ENCODE data around the gene SEMA4A.

SEMA4A gene

DNA sequence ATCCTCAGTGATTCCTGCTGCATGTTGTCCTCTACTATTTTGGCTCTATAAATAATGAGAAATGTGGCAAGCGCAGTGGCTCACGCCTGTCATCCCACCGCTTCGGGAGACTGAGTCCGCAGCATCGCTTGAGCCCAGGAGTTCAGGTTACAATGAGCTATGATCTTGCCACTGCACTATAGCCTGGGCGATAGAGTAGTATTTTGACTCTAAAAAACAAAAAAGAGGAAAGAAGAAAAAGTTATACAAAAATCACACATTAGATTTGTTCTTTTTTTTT lies 39.8 kb downstream of the SEMA4A start:
- Histone ChIP-seq H3K23ac (ENCODE audit: low read depth, low read length, poor library complexity) (no peak overlapping the region), H3K27ac (replicated peaks; ENCODE audit: low read length) (peak overlapping the region; percentile 45), H4K91ac (ENCODE audit: low read depth, low read length, poor library complexity) (no peak overlapping the region), H2BK5ac (ENCODE audit: low read length) (no peak overlapping the region), H3K4ac (ENCODE audit: low read length) (no peak overlapping the region), H3K9ac (ENCODE audit: low read depth, low read length, poor library complexity) (no peak overlapping the region), H3K4me2 (ENCODE audit: insufficient read depth, low read length, poor library complexity, severe bottlenecking) (peak overlapping the region; percentile 47), H3K27me3 (ENCODE audit: control insufficient read depth in 3 of 3, insufficient read depth in 3 of 3, low read depth in 1 of 3, low read length in 3 of 3) (no peaks in the 10 kb centered on the region), H2BK12ac (ENCODE audit: low read length) (no peak overlapping the region), H3K4me1 (ENCODE audit: control insufficient read depth in 2 of 2, insufficient read depth in 1 of 2, low read depth in 1 of 2, low read length in 2 of 2) (peaks cover 2 to 10% of the 10 kb centered on the region in 2 donors), H3K4me3 (ENCODE audit: low read length in 2 of 2) (no peak overlapping the region), H3K79me1 (ENCODE audit: low read depth, low read length) (peaks cover 7% of the 10 kb centered on the region), H4K8ac (ENCODE audit: low read depth, low read length) (no peak overlapping the region), H3K14ac (ENCODE audit: low read length) (no peak overlapping the region), H3K18ac (ENCODE audit: low read length) (peak overlapping the region; percentile 53), H2BK15ac (ENCODE audit: low read length) (no peak overlapping the region), H2BK120ac (ENCODE audit: low read depth, low read length) (no peak overlapping the region), H2AK5ac (ENCODE audit: low read depth, low read length) (peak overlapping the region; percentile 2), H3K9me3 (replicated peaks in 1 of 2; ENCODE audit: control insufficient read depth in 2 of 2, insufficient read depth in 1 of 2, low read depth in 1 of 2, low read length in 2 of 2) (peaks cover 0 to 8% of the 10 kb centered on the region in 2 donors), H3K36me3 (replicated peaks in 1 of 2; ENCODE audit: control insufficient read depth in 2 of 2, insufficient read depth in 2 of 2, low read length in 2 of 2) (peaks cover 0 to 2% of the 10 kb centered on the region in 2 donors), H2AFZ (ENCODE audit: low read length) (peak overlapping the region; percentile 89)
- no peak for DNase-seq (ENCODE audit: low spot score)
- no CpG with 5 or more reads among the region's 7 CpGs for WGBS, 2 donors (ENCODE audit: extremely low coverage in 2 of 2, insufficient read length in 2 of 2, insufficient replicate concordance in 1 of 2)

DNA sequence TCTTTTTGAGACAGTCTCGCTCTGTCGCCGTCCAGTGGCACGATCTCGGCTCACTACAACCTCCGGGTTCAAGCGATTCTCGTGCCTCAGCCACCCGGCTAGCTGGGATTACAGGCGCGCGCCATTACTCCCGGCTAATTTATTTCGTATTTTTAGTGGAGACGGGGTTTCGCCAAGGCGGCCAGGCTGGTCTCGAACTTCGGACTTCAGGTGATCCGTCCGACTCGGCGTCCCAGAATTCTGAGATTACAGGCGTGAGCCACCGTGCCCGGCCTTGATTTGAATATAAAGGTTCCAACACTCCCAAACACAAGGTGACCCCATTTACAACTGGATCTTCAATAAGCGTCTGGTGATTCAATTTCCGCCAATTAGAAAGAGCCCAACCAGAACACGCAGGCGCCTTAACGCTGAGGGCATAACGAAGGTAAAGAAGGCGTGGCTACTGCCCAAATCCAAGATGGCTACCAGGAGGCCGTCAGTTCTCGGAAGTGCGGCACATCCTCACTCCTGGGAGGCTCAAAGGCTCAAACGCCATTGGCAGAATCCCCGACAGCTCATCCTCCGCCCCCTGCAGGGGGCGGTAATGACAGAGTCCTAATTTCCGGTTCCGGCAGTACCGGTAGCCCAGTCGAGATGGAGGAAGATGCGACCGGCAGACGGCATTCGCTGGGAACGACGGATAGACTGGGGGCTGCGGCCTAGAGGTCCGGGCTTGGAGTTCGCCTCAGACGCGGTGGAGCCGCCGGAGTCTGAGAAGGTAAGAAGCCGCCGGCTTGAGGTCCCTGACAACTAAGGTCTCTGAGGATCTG lies 40.3 kb downstream of the SEMA4A start, which contains the start of gene SLC25A44:
TSS of gene SLC25A44 (plus strand) at position 617 of the 812 bp plus-strand sequence. CDS start 5,744 bp downstream, outside the sequence.
- DNase-seq (ENCODE audit: low spot score), result peak; percentile 97
- peaks cover 0 to 7% of the 10 kb centered on the region in 2 donors for H3K9me3 ChIP-seq (replicated peaks in 1 of 2; ENCODE audit: control insufficient read depth in 2 of 2, insufficient read depth in 1 of 2, low read depth in 1 of 2, low read length in 2 of 2)
- no peak within 1 kb of the TSS for H3K14ac ChIP-seq (ENCODE audit: low read length)
- H3K4me1 ChIP-seq (ENCODE audit: control insufficient read depth in 2 of 2, insufficient read depth in 1 of 2, low read depth in 1 of 2, low read length in 2 of 2), result peaks cover 2 to 10% of the 10 kb centered on the region in 2 donors
- peak within 1 kb of the TSS; percentile 77 to 92 for H3K4me3 ChIP-seq (ENCODE audit: low read length in 2 of 2)
- peak within 1 kb of the TSS; percentile 61 for H3K18ac ChIP-seq (ENCODE audit: low read length)
- H4K91ac ChIP-seq (ENCODE audit: low read depth, low read length, poor library complexity), result no peak within 1 kb of the TSS
- H2AFZ ChIP-seq (ENCODE audit: low read length), result peak within 1 kb of the TSS; percentile 89
- peak within 1 kb of the TSS; percentile 91 for H3K9ac ChIP-seq (ENCODE audit: low read depth, low read length, poor library complexity)
- peaks cover 0 to 2% of the 10 kb centered on the region in 2 donors for H3K36me3 ChIP-seq (replicated peaks in 1 of 2; ENCODE audit: control insufficient read depth in 2 of 2, insufficient read depth in 2 of 2, low read length in 2 of 2)
- peak within 1 kb of the TSS; percentile 77 for H3K4me2 ChIP-seq (ENCODE audit: insufficient read depth, low read length, poor library complexity, severe bottlenecking)
- no peak within 1 kb of the TSS for H2BK12ac ChIP-seq (ENCODE audit: low read length)
- H3K23ac ChIP-seq (ENCODE audit: low read depth, low read length, poor library complexity), result peak within 1 kb of the TSS; percentile 66
- no peak within 1 kb of the TSS for H2BK15ac ChIP-seq (ENCODE audit: low read length)
- peak within 1 kb of the TSS; percentile 45 for H3K27ac ChIP-seq (replicated peaks; ENCODE audit: low read length)
- peaks cover 7% of the 10 kb centered on the region for H3K79me1 ChIP-seq (ENCODE audit: low read depth, low read length)
- peak within 1 kb of the TSS; percentile 33 for H2BK5ac ChIP-seq (ENCODE audit: low read length)
- no peaks in the 10 kb centered on the region for H3K27me3 ChIP-seq (ENCODE audit: control insufficient read depth in 3 of 3, insufficient read depth in 3 of 3, low read depth in 1 of 3, low read length in 3 of 3)
- H4K8ac ChIP-seq (ENCODE audit: low read depth, low read length), result no peak within 1 kb of the TSS
- peak within 1 kb of the TSS; percentile 18 for H2AK5ac ChIP-seq (ENCODE audit: low read depth, low read length)
- WGBS, 2 donors (ENCODE audit: extremely low coverage in 2 of 2, insufficient read length in 2 of 2, insufficient replicate concordance in 1 of 2), result no CpG with 5 or more reads among the region's 59 CpGs
- no peak within 1 kb of the TSS for H3K4ac ChIP-seq (ENCODE audit: low read length)
- H2BK120ac ChIP-seq (ENCODE audit: low read depth, low read length), result no peak within 1 kb of the TSS

DNA sequence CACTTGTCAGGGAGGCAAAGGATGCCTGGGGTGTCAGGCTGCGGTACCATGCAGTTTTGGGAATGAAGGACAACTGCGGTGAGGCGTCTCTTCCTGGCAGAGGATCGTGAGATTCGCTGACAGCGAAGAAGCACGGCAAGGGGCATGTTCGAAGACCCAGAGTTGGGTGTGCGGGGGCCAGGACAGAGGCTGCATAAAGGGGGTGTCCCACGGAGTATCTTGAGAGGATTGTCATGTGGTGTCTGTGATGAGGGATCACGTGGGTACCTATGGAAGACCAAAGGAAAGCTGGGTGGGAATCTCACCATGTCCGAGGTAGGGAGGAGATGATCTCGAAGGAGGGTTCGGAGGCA lies 40.9 kb downstream of the SEMA4A start:
- Histone ChIP-seq H2AK5ac (ENCODE audit: low read depth, low read length) (peak overlapping the region; percentile 18), H3K4me3 (ENCODE audit: low read length in 2 of 2) (peak overlapping the region; percentile 77 to 92), H3K79me1 (ENCODE audit: low read depth, low read length) (peaks cover 7% of the 10 kb centered on the region), H3K27me3 (ENCODE audit: control insufficient read depth in 3 of 3, insufficient read depth in 3 of 3, low read depth in 1 of 3, low read length in 3 of 3) (no peaks in the 10 kb centered on the region), H3K4me1 (ENCODE audit: control insufficient read depth in 2 of 2, insufficient read depth in 1 of 2, low read depth in 1 of 2, low read length in 2 of 2) (peaks cover 2 to 10% of the 10 kb centered on the region in 2 donors), H3K23ac (ENCODE audit: low read depth, low read length, poor library complexity) (peak overlapping the region; percentile 66), H2BK12ac (ENCODE audit: low read length) (no peak overlapping the region), H2BK5ac (ENCODE audit: low read length) (peak overlapping the region; percentile 33), H4K91ac (ENCODE audit: low read depth, low read length, poor library complexity) (no peak overlapping the region), H3K36me3 (replicated peaks in 1 of 2; ENCODE audit: control insufficient read depth in 2 of 2, insufficient read depth in 2 of 2, low read length in 2 of 2) (peaks cover 0 to 2% of the 10 kb centered on the region in 2 donors), H4K8ac (ENCODE audit: low read depth, low read length) (no peak overlapping the region), H3K4ac (ENCODE audit: low read length) (no peak overlapping the region), H3K9me3 (replicated peaks in 1 of 2; ENCODE audit: control insufficient read depth in 2 of 2, insufficient read depth in 1 of 2, low read depth in 1 of 2, low read length in 2 of 2) (peaks cover 0 to 1% of the 10 kb centered on the region in 2 donors), H3K9ac (ENCODE audit: low read depth, low read length, poor library complexity) (peak overlapping the region; percentile 91), H3K14ac (ENCODE audit: low read length) (no peak overlapping the region), H3K27ac (replicated peaks; ENCODE audit: low read length) (no peak overlapping the region), H2AFZ (ENCODE audit: low read length) (peak overlapping the region; percentile 76), H2BK15ac (ENCODE audit: low read length) (no peak overlapping the region), H3K4me2 (ENCODE audit: insufficient read depth, low read length, poor library complexity, severe bottlenecking) (peak overlapping the region; percentile 77), H2BK120ac (ENCODE audit: low read depth, low read length) (no peak overlapping the region), H3K18ac (ENCODE audit: low read length) (peak overlapping the region; percentile 61)
- no CpG with 5 or more reads among the region's 14 CpGs for WGBS, 2 donors (ENCODE audit: extremely low coverage in 2 of 2, insufficient read length in 2 of 2, insufficient replicate concordance in 1 of 2)
- DNase-seq (ENCODE audit: low spot score), result no peak

DNA sequence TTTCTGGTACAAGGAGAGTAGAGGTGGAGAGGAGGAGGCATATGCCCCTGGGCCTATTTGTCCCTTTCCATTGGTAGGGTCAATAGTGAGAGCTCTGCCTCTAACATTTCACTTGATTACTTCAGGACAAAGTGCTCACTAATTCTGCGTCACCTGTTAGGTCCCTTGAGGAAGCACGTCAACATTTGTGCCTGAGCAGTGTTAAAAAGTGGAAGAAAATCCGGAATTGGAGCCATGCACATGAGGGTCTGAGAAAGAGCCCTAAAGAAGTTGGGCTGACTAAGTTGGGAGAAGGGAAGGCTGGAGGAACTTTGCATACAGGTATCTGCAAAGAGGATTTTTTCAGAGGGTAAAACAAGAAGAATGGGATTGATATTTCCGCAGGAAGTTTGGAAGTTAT lies 42.5 kb downstream of the SEMA4A start:
- H3K4me2 ChIP-seq (ENCODE audit: insufficient read depth, low read length, poor library complexity, severe bottlenecking), result no peak overlapping the region
- no CpG with 5 or more reads among the region's 4 CpGs for WGBS, 2 donors (ENCODE audit: extremely low coverage in 2 of 2, insufficient read length in 2 of 2, insufficient replicate concordance in 1 of 2)

More for the DNA sequence above, 42.5 kb downstream of the SEMA4A start:
- H3K23ac ChIP-seq (ENCODE audit: low read depth, low read length, poor library complexity), result no peak overlapping the region
- DNase-seq (ENCODE audit: low spot score), result no peak
- peaks cover 7% of the 10 kb centered on the region for H3K79me1 ChIP-seq (ENCODE audit: low read depth, low read length)
- peaks cover 8 to 14% of the 10 kb centered on the region in 2 donors for H3K36me3 ChIP-seq (replicated peaks in 1 of 2; ENCODE audit: control insufficient read depth in 2 of 2, insufficient read depth in 2 of 2, low read length in 2 of 2)
- no peak overlapping the region for H3K14ac ChIP-seq (ENCODE audit: low read length)
- H3K27ac ChIP-seq (replicated peaks; ENCODE audit: low read length), result no peak overlapping the region
- H3K9ac ChIP-seq (ENCODE audit: low read depth, low read length, poor library complexity), result no peak overlapping the region
- no peak overlapping the region for H4K91ac ChIP-seq (ENCODE audit: low read depth, low read length, poor library complexity)
- H3K4me3 ChIP-seq (ENCODE audit: low read length in 2 of 2), result no peak overlapping the region
- no peak overlapping the region for H3K18ac ChIP-seq (ENCODE audit: low read length)
- no peak overlapping the region for H2BK15ac ChIP-seq (ENCODE audit: low read length)
- H2BK12ac ChIP-seq (ENCODE audit: low read length), result no peak overlapping the region
- H3K27me3 ChIP-seq (ENCODE audit: control insufficient read depth in 3 of 3, insufficient read depth in 3 of 3, low read depth in 1 of 3, low read length in 3 of 3), result no peaks in the 10 kb centered on the region
- H3K4me1 ChIP-seq (ENCODE audit: control insufficient read depth in 2 of 2, insufficient read depth in 1 of 2, low read depth in 1 of 2, low read length in 2 of 2), result peaks cover 2 to 10% of the 10 kb centered on the region in 2 donors
- no peak overlapping the region for H2AFZ ChIP-seq (ENCODE audit: low read length)
- H3K9me3 ChIP-seq (replicated peaks in 1 of 2; ENCODE audit: control insufficient read depth in 2 of 2, insufficient read depth in 1 of 2, low read depth in 1 of 2, low read length in 2 of 2), result peaks cover 0 to 2% of the 10 kb centered on the region in 2 donors
- no peak overlapping the region for H4K8ac ChIP-seq (ENCODE audit: low read depth, low read length)
- no peak overlapping the region for H2BK120ac ChIP-seq (ENCODE audit: low read depth, low read length)
- no peak overlapping the region for H2BK5ac ChIP-seq (ENCODE audit: low read length)
- no peak overlapping the region for H2AK5ac ChIP-seq (ENCODE audit: low read depth, low read length)
- no peak overlapping the region for H3K4ac ChIP-seq (ENCODE audit: low read length)
